Calu3 (cell line): ENCODE measurements around the gene MLF2. TPM values are rescaled to one million over a fixed set of nuclear protein-coding genes. Genes with fewer than 3 reads are reported as not detected.
"Not testable (repeated sequence)": the region's sequence is repeated elsewhere in the genome, so short reads cannot be mapped to it uniquely, and the experiment has no call there.

Experiments used
- BruUV-seq: library from RNA; stranded (reverse); fragments of 400-500 nt; replicated peaks from 2 replicates; lab custom pipeline; 2021; lab: Mats Ljungman, UMichigan
- CTCF ChIA-PET: fragments of 300-600 bp; sonication (Branson Sonifier 250); formaldehyde crosslinking; loops from one replicate; lab custom pipeline; 2022; ENCODE audit warnings: antibody characterized with exemption; lab: Charles Lee
- DNase-seq: peaks from one replicate; pipeline ENCODE4 v3.0.0; 2022
- H3K27ac Mint-ChIP-seq: one replicate; pipeline ENCODE4 v1.8.0; 2022; ENCODE audit warnings: mixed read lengths; ENCODE audit not compliant: unreplicated experiment
- H3K27me3 Mint-ChIP-seq: one replicate; pipeline ENCODE4 v1.8.0; 2022; ENCODE audit warnings: mixed read lengths; ENCODE audit not compliant: unreplicated experiment
- H3K36me3 Mint-ChIP-seq: one replicate; pipeline ENCODE4 v1.8.0; 2022; ENCODE audit warnings: mild to moderate bottlenecking, moderate library complexity, mixed read lengths; ENCODE audit not compliant: insufficient read depth, unreplicated experiment
- H3K4me1 Mint-ChIP-seq: one replicate; pipeline ENCODE4 v1.8.0; 2022; ENCODE audit warnings: mild to moderate bottlenecking, low read depth, mixed read lengths; ENCODE audit not compliant: unreplicated experiment
- H3K4me3 Mint-ChIP-seq: one replicate; pipeline ENCODE4 v1.8.0; 2022; ENCODE audit warnings: mild to moderate bottlenecking, low read depth, moderate library complexity, mixed read lengths; ENCODE audit not compliant: unreplicated experiment
- H3K9me3 Mint-ChIP-seq: one replicate; pipeline ENCODE4 v1.8.0; 2022; ENCODE audit warnings: low read depth, mixed read lengths; ENCODE audit not compliant: unreplicated experiment
- intact Hi-C: fragments of 100-400 bp; cut with micrococcal nuclease; formaldehyde crosslinking; loops from one replicate; pipeline ENCODE4 v1.10.0; 2022; ENCODE audit not compliant: unreplicated experiment
- total RNA-seq: library from RNA; stranded (reverse); gene quantifications from 2 replicates; pipeline ENCODE4 v1.2.3, GENCODE V29; 2022
- TF ChIP-seq, protein P1 (sequence below): fragments of 200-600 bp; IDR thresholded peaks from one replicate; pipeline ENCODE4 v1.8.0; 2022; ENCODE audit warnings: antibody characterized with exemption; ENCODE audit not compliant: unreplicated experiment

MLF2 gene
- total RNA-seq, 1 experiment from 2014 or later: 176 TPM

DNA sequence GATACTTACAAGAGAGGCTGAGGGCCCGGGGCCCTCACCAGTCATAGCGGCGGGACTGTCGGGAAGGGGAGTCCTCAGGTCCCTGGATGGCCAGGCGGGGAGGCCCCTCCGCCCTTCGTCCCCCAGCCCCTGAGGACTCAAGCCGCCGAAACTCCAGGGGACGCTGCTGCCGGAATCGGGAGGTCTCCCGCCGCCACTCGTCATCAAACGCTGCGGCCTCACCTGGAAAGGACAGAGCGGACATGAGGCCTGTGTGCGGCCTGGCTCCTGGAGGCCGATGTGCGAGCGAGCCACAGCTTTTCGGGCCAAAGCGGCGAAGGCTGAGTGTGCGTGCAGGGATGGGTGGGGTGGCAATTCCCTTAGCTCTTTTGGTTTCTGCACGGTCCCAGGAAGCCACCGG lies 4.2 kb downstream of the MLF2 start:
- Mint-ChIP-seq H3K9me3 (no peaks in the 10 kb centered on the region), H3K4me3 (no peak overlapping the region), H3K36me3 (peaks cover 54% of the 10 kb centered on the region), H3K27ac (no peak overlapping the region), H3K4me1 (peaks cover 3% of the 10 kb centered on the region), H3K27me3 (no peaks in the 10 kb centered on the region)
- no peak for DNase-seq
- CTCF ChIA-PET: no interaction called here
- no TSS peak for BruUV-seq
- TF ChIP-seq, protein P1, sequence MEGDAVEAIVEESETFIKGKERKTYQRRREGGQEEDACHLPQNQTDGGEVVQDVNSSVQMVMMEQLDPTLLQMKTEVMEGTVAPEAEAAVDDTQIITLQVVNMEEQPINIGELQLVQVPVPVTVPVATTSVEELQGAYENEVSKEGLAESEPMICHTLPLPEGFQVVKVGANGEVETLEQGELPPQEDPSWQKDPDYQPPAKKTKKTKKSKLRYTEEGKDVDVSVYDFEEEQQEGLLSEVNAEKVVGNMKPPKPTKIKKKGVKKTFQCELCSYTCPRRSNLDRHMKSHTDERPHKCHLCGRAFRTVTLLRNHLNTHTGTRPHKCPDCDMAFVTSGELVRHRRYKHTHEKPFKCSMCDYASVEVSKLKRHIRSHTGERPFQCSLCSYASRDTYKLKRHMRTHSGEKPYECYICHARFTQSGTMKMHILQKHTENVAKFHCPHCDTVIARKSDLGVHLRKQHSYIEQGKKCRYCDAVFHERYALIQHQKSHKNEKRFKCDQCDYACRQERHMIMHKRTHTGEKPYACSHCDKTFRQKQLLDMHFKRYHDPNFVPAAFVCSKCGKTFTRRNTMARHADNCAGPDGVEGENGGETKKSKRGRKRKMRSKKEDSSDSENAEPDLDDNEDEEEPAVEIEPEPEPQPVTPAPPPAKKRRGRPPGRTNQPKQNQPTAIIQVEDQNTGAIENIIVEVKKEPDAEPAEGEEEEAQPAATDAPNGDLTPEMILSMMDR: no peak
- intact Hi-C loops: no loop called here

DNA sequence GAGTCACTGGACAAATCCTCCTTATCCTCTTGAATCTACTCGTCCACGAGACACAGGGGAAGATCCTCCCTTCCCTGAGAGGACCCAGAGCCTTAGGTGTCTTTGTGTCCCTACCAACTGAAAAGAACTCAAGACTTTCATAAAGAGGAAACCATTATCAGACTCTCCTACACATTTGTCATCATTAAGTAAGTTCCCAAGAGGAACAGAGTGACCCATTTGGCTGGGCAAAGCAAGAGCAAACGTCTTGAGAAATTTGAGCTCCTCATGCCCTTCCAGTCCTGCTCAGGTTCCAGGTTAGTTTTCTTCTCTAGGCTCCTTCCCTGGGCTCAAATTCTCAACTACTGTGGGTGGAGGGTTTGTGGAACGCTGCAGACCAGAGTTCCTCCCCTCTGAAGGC lies 5.7 kb downstream of the MLF2 start:
- Mint-ChIP-seq H3K36me3 (peaks cover 39% of the 10 kb centered on the region), H3K9me3 (no peaks in the 10 kb centered on the region), H3K27ac (no peak overlapping the region), H3K4me3 (no peak overlapping the region), H3K27me3 (no peaks in the 10 kb centered on the region), H3K4me1 (no peaks in the 10 kb centered on the region)
- TF ChIP-seq, protein P1: no peak
- CTCF ChIA-PET: no interaction called here
- intact Hi-C loops: no loop called here
- DNase-seq: no peak
- no TSS peak for BruUV-seq

DNA sequence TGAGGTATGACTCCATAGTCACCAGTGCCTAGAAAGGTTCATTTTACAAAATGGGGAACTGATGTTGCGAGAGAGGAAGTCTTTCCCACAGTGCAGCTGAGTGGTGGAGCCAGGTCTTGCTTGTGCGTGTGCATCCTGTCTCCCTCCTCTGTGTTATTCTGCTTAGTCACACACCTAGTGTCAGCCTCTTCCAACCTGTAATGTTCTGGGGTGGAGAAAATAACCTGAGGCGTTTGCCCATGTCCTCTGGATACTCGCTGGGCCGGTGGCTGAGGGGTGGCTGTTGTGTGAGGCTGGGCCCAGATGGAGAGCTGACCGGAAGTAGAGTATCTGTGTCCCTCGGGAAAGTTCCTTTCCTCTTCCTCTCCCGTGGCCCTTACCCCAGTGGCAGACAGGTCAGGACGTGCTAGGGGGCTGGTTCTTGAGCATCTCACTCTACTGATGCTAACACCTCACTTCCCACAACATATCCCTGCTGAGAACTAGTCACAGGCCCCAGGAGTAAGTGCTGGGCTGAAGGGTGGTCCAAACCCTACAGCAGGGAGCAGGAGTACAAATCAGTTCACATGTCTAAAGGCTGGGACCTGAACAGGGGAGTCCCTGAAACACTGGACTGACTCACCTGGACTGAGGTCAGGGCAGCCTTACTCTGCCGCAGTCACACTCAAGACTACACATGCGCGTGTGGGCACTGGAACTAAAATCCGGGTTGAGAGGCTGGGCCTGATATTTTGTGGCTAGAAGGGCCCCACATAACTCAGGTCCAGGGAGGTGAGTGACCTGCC lies 7.0 kb downstream of the MLF2 start:
- Mint-ChIP-seq H3K36me3 (peaks cover 33% of the 10 kb centered on the region), H3K27me3 (no peaks in the 10 kb centered on the region), H3K4me3 (no peak overlapping the region), H3K9me3 (no peaks in the 10 kb centered on the region), H3K4me1 (no peaks in the 10 kb centered on the region), H3K27ac (no peak overlapping the region)
- no peak for DNase-seq
- TF ChIP-seq, protein P1: no peak
- CTCF ChIA-PET: no interaction called here
- intact Hi-C loops: no loop called here
- BruUV-seq: no TSS peak

DNA sequence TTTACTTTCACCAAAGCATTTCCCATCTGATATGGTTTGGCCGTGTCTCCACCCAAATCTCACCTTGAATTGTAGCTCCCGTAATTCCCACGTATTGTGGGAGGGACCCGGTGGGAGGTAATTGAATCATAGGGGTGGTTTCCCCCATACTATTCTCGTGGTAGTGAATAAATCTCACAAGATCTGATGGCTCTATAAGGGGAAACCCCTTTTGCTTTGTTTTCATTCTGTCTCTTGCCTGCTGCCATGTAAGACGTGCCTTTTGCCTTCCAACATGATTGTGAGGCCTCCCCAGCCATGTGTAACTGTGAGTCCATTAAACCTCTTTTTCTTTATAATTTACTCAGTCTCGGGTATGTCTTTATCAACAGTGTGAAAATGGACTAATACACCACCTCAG lies 9.6 kb downstream of the MLF2 start:
- BruUV-seq, H3K4me3 Mint-ChIP-seq, DNase-seq, H3K4me1 Mint-ChIP-seq, CTCF ChIA-PET, H3K9me3 Mint-ChIP-seq, H3K27ac Mint-ChIP-seq, intact Hi-C loops, H3K27me3 Mint-ChIP-seq: not testable (repeated sequence)
- H3K36me3 Mint-ChIP-seq: peaks cover 16% of the 10 kb centered on the region

DNA sequence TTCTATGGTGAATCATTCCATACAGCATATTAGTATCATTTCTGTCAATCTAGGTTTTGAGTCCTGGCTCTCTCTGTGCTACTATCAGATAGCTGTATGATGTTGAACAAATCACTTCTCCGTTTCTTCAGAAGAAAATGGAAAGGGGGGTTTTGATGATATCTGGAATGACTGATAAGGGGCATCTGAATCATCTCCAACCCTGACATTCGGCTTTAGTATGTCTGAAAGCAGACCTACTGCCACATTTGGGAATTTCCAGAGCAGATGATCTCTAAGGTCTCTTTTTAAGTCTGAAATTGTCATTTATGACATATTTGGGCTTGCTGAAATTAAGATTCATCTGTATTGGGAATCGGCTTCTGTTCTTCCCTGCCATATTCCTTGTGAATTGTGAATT lies 10.1 kb downstream of the MLF2 start:
- intact Hi-C loops: no loop called here
- TF ChIP-seq, protein P1: no peak
- Mint-ChIP-seq H3K36me3 (peaks cover 11% of the 10 kb centered on the region), H3K27me3 (no peaks in the 10 kb centered on the region), H3K4me1 (no peaks in the 10 kb centered on the region), H3K27ac (no peak overlapping the region), H3K9me3 (no peaks in the 10 kb centered on the region), H3K4me3 (no peak overlapping the region)
- DNase-seq: no peak
- BruUV-seq: no TSS peak
- CTCF ChIA-PET: no interaction called here

DNA sequence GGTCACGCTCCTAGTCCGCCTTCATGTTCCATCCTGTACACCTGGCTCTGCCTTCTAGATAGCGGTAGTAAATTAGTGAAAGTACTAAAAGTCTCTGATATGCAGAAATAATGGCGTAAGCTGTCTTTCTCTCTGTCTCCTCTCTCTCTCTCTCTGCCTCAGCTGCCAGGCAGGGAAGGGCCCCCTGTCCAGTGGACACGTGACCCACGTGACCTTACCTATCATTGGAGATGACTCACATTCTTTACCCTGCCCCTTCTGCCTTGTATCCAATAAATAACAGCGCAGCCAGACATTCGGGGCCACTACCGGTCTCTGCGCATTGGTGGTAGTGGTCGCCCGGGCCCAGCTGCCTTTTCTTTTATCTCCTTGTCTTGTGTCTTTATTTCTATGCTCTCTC lies 10.9 kb downstream of the MLF2 start:
- H3K27me3 Mint-ChIP-seq, CTCF ChIA-PET, H3K4me1 Mint-ChIP-seq, DNase-seq, intact Hi-C loops, H3K27ac Mint-ChIP-seq, H3K4me3 Mint-ChIP-seq, H3K9me3 Mint-ChIP-seq, BruUV-seq, H3K36me3 Mint-ChIP-seq: not testable (repeated sequence)
